Loucy (cell line): ENCODE results near the gene TGFB3.

Experiments used
- EZH2phosphoT487 ChIP-seq: fragments of 200-600 bp; IDR thresholded peaks from 2 replicates; pipeline ENCODE4 v1.6.1; 2018; ENCODE audit warnings: antibody characterized with exemption, mild to moderate bottlenecking, moderate library complexity, borderline replicate concordance
- TF ChIP-seq, protein P1 (sequence below): fragments of 200-600 bp; sonication (generic); conservative IDR thresholded peaks from 2 replicates; pipeline ENCODE4 v1.5.1; 2014; ENCODE audit warnings: mild to moderate bottlenecking, antibody characterized with exemption, low read length

DNA sequence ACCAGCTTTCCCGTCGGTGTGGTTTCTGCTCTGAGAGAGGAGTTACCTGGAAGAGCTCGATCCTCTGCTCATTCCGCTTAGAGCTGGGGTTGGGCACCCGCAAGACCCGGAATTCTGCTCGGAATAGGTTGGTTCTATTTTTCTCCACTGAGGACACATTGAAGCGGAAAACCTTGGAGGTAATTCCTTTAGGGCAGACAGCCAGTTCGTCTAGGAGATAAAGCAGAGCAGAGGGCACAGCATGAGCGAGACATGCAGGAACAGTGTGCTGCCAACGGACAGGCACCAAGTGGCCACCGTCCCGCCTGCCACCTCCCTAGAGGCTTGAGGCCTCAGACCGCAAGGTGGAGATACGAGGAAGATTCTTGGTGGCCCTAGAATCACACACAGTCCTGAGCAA, 10.3 kb downstream of the TGFB3 start:
- TF ChIP-seq, protein P1, sequence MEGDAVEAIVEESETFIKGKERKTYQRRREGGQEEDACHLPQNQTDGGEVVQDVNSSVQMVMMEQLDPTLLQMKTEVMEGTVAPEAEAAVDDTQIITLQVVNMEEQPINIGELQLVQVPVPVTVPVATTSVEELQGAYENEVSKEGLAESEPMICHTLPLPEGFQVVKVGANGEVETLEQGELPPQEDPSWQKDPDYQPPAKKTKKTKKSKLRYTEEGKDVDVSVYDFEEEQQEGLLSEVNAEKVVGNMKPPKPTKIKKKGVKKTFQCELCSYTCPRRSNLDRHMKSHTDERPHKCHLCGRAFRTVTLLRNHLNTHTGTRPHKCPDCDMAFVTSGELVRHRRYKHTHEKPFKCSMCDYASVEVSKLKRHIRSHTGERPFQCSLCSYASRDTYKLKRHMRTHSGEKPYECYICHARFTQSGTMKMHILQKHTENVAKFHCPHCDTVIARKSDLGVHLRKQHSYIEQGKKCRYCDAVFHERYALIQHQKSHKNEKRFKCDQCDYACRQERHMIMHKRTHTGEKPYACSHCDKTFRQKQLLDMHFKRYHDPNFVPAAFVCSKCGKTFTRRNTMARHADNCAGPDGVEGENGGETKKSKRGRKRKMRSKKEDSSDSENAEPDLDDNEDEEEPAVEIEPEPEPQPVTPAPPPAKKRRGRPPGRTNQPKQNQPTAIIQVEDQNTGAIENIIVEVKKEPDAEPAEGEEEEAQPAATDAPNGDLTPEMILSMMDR = no peak
- no peak for TF ChIP-seq EZH2phosphoT487
